Gastroesophageal sphincter (tissue), 3 donors: ENCODE measurements around the gene CLMP.

Experiments used
- POLR2A ChIP-seq, 2 donors: fragments of 450-650 bp; IDR thresholded peaks; one replicate each; pipeline ENCODE4 v1.6.1; 2017; ENCODE audit warnings: antibody characterized with exemption in 2 of 2, mild to moderate bottlenecking in 2 of 2, moderate library complexity in 1 of 2
- POLR2AphosphoS5 ChIP-seq: sonication (generic); formaldehyde crosslinking; IDR thresholded peaks from one replicate; pipeline ENCODE4 v1.6.1; 2017; ENCODE audit warnings: antibody characterized with exemption
- TF ChIP-seq, protein P1 (sequence below), 4 experiments: fragments of 200-600 bp in 2 of 4; fragments of 450-650 bp in 2 of 4; sonication (generic) in 1 of 4; IDR thresholded peaks; one replicate each; pipeline ENCODE4 v1.5.1; 2017 to 2019; ENCODE audit warnings: antibody characterized with exemption in 4 of 4, mild to moderate bottlenecking in 2 of 4, moderate library complexity in 2 of 4

DNA sequence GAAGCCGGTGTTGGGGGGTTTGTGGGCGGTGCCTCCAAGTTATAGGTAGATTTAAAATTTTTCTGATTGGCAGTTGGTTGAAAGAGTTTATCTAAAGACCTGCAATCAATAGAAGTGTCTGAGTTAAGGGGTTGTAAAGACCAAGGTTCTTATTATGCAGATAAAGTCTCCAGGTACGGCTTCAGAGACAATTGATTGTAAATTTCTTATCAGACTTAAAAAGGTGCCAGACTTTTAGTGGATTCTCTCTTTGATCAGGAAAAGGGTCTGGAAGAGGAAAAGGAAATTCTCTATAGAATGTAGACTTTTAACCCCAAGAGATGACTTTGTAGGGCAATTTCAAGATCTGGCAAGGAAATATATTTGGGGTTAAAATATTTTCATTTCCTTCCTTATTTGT lies 25.2 kb downstream of the CLMP start:
- TF ChIP-seq, protein P1, sequence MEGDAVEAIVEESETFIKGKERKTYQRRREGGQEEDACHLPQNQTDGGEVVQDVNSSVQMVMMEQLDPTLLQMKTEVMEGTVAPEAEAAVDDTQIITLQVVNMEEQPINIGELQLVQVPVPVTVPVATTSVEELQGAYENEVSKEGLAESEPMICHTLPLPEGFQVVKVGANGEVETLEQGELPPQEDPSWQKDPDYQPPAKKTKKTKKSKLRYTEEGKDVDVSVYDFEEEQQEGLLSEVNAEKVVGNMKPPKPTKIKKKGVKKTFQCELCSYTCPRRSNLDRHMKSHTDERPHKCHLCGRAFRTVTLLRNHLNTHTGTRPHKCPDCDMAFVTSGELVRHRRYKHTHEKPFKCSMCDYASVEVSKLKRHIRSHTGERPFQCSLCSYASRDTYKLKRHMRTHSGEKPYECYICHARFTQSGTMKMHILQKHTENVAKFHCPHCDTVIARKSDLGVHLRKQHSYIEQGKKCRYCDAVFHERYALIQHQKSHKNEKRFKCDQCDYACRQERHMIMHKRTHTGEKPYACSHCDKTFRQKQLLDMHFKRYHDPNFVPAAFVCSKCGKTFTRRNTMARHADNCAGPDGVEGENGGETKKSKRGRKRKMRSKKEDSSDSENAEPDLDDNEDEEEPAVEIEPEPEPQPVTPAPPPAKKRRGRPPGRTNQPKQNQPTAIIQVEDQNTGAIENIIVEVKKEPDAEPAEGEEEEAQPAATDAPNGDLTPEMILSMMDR (IDR thresholded peaks at IDR 0.05): no peak
- TF ChIP-seq POLR2A (IDR thresholded peaks at IDR 0.05) (no peak), POLR2AphosphoS5 (no peak)
